A549 (cell line): Measurements from ENCODE around the gene SENP6.
"Not testable (repeated sequence)": the region's sequence is repeated elsewhere in the genome, so short reads cannot be mapped to it uniquely, and the experiment has no call there.

Experiments used
- CHD2 ChIP-seq: fragments of 150-350 bp; IDR thresholded peaks from 2 replicates; pipeline ENCODE4 v1.6.1; 2014; ENCODE audit warnings: low read length; ENCODE audit not compliant: partially characterized antibody
- HDAC2 ChIP-seq: fragments of 200-600 bp; sonication (generic); IDR thresholded peaks from 2 replicates; pipeline ENCODE4 v1.6.1; 2016
- JUNB ChIP-seq: fragments of >200 bp; sonication (Bioruptor Twin); formaldehyde crosslinking; IDR thresholded peaks from 2 replicates; pipeline ENCODE4 v1.6.1; 2016
- TF ChIP-seq, protein P1 (sequence below): fragments of >200 bp; sonication (Bioruptor Twin); formaldehyde crosslinking; IDR thresholded peaks from 3 replicates; pipeline ENCODE4 v1.5.1; 2016
- TF ChIP-seq, protein P2 (sequence below): IDR thresholded peaks from 2 replicates; pipeline ENCODE4 v1.6.1; 2012
- TF ChIP-seq, protein P3 (sequence below): fragments of 200-600 bp; sonication (generic); IDR thresholded peaks from 2 replicates; pipeline ENCODE4 v1.6.1; 2016; ENCODE audit warnings: antibody characterized with exemption, mild to moderate bottlenecking, moderate library complexity
- TF ChIP-seq, protein P4 (sequence below): fragments of >200 bp; sonication (Bioruptor Twin); formaldehyde crosslinking; IDR thresholded peaks from 3 replicates; pipeline ENCODE4 v1.6.1; 2016
- TF ChIP-seq, protein P5 (sequence below): IDR thresholded peaks from 2 replicates; pipeline ENCODE4 v1.6.1; 2012; ENCODE audit warnings: low read depth, borderline replicate concordance

DNA sequence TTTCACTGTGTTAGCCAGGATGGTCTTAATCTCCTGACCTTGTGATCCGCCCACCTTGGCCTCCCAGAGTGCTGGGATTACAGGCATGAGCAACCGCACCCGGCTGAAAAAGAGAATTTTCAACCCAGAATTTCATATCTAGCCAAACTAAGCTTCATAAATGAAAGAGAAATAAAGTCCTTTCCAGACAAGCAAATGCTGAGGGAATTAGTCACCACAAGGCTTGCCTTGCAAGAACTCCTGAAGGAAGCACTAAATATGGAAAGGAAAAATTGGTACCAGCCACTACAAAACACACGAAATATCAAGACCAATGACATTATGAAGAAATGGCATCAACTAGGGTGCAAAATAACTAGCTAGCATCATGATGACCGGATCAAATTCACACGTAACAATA, 31.0 kb upstream of the SENP6 start:
- TF ChIP-seq, protein P1, sequence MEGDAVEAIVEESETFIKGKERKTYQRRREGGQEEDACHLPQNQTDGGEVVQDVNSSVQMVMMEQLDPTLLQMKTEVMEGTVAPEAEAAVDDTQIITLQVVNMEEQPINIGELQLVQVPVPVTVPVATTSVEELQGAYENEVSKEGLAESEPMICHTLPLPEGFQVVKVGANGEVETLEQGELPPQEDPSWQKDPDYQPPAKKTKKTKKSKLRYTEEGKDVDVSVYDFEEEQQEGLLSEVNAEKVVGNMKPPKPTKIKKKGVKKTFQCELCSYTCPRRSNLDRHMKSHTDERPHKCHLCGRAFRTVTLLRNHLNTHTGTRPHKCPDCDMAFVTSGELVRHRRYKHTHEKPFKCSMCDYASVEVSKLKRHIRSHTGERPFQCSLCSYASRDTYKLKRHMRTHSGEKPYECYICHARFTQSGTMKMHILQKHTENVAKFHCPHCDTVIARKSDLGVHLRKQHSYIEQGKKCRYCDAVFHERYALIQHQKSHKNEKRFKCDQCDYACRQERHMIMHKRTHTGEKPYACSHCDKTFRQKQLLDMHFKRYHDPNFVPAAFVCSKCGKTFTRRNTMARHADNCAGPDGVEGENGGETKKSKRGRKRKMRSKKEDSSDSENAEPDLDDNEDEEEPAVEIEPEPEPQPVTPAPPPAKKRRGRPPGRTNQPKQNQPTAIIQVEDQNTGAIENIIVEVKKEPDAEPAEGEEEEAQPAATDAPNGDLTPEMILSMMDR: not testable (repeated sequence)
- TF ChIP-seq, protein P2, sequence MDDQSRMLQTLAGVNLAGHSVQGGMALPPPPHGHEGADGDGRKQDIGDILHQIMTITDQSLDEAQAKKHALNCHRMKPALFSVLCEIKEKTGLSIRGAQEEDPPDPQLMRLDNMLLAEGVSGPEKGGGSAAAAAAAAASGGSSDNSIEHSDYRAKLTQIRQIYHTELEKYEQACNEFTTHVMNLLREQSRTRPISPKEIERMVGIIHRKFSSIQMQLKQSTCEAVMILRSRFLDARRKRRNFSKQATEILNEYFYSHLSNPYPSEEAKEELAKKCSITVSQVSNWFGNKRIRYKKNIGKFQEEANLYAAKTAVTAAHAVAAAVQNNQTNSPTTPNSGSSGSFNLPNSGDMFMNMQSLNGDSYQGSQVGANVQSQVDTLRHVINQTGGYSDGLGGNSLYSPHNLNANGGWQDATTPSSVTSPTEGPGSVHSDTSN: not testable (repeated sequence)
- not testable (repeated sequence) for TF ChIP-seq JUNB, CHD2, HDAC2
- TF ChIP-seq, protein P3, sequence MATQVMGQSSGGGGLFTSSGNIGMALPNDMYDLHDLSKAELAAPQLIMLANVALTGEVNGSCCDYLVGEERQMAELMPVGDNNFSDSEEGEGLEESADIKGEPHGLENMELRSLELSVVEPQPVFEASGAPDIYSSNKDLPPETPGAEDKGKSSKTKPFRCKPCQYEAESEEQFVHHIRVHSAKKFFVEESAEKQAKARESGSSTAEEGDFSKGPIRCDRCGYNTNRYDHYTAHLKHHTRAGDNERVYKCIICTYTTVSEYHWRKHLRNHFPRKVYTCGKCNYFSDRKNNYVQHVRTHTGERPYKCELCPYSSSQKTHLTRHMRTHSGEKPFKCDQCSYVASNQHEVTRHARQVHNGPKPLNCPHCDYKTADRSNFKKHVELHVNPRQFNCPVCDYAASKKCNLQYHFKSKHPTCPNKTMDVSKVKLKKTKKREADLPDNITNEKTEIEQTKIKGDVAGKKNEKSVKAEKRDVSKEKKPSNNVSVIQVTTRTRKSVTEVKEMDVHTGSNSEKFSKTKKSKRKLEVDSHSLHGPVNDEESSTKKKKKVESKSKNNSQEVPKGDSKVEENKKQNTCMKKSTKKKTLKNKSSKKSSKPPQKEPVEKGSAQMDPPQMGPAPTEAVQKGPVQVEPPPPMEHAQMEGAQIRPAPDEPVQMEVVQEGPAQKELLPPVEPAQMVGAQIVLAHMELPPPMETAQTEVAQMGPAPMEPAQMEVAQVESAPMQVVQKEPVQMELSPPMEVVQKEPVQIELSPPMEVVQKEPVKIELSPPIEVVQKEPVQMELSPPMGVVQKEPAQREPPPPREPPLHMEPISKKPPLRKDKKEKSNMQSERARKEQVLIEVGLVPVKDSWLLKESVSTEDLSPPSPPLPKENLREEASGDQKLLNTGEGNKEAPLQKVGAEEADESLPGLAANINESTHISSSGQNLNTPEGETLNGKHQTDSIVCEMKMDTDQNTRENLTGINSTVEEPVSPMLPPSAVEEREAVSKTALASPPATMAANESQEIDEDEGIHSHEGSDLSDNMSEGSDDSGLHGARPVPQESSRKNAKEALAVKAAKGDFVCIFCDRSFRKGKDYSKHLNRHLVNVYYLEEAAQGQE: not testable (repeated sequence)
- TF ChIP-seq, protein P4, sequence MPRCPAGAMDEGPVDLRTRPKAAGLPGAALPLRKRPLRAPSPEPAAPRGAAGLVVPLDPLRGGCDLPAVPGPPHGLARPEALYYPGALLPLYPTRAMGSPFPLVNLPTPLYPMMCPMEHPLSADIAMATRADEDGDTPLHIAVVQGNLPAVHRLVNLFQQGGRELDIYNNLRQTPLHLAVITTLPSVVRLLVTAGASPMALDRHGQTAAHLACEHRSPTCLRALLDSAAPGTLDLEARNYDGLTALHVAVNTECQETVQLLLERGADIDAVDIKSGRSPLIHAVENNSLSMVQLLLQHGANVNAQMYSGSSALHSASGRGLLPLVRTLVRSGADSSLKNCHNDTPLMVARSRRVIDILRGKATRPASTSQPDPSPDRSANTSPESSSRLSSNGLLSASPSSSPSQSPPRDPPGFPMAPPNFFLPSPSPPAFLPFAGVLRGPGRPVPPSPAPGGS: not testable (repeated sequence)
- TF ChIP-seq, protein P5, sequence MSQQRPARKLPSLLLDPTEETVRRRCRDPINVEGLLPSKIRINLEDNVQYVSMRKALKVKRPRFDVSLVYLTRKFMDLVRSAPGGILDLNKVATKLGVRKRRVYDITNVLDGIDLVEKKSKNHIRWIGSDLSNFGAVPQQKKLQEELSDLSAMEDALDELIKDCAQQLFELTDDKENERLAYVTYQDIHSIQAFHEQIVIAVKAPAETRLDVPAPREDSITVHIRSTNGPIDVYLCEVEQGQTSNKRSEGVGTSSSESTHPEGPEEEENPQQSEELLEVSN: not testable (repeated sequence)
